Measurements from ENCODE around the gene ATG16L1. TPM values are rescaled to one million over a fixed set of nuclear protein-coding genes. Genes with fewer than 3 reads are reported as not detected.

The ATG16L1 gene
- polyA plus RNA-seq, 1 donor from 2014 or later = 67.6 TPM

- no peaks in the 10 kb centered on the region for H3K36me3 ChIP-seq (ENCODE audit: insufficient read depth, low read length)
- H3K9ac ChIP-seq (ENCODE audit: low read length) = no peak overlapping the region
- H4K20me1 ChIP-seq (ENCODE audit: insufficient read depth) = no peaks in the 10 kb centered on the region
Measured at GRCh38 chr2:233263045-233263570, 11.6 kb downstream of the ATG16L1 start.

DNA sequence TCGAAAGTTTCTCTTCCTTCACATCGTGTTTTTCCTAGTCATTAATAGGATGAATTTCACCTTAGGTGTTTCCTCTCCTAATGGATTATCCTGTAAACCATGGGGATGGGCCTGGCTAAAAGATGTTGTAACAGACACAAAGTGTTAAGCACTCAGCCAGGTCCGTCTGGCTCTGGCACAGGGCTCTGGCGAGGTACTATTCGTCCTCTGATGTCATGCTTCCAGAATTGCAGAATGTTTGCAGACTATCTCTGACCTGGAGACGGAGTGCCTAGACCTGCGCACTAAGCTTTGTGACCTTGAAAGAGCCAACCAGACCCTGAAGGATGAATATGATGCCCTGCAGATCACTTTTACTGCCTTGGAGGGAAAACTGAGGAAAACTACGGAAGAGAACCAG is 13.2 kb downstream of the ATG16L1 start:
- Histone ChIP-seq H3K9me3 (ENCODE audit: low read length) (no peaks in the 10 kb centered on the region), H3K9ac (ENCODE audit: low read length) (no peak overlapping the region), H3K79me2 (replicated peaks; ENCODE audit: insufficient read depth, low read length) (no peaks in the 10 kb centered on the region), H3K27me3 (ENCODE audit: insufficient read depth, low read depth, low read length) (no peaks in the 10 kb centered on the region), H3K27ac (ENCODE audit: low read length) (no peak overlapping the region), H4K20me1 (ENCODE audit: insufficient read depth) (no peaks in the 10 kb centered on the region), H3K4me3 (ENCODE audit: low read length) (no peak overlapping the region), H3K36me3 (ENCODE audit: insufficient read depth, low read length) (no peaks in the 10 kb centered on the region), H3F3A (ENCODE audit: insufficient read depth, low read length, poor library complexity, severe bottlenecking) (no peaks in the 10 kb centered on the region), H2AFZ (ENCODE audit: low read depth, low read length) (no peak overlapping the region), H3K9me2 (ENCODE audit: insufficient read depth, low read length) (no peaks in the 10 kb centered on the region), H3K4me2 (ENCODE audit: low read length) (no peak overlapping the region)
- TF ChIP-seq RAD21 (conservative IDR thresholded peaks at IDR 0.05) = no peak
- TF ChIP-seq POLR2AphosphoS5 (IDR thresholded peaks at IDR 0.05) = no peak
- TF ChIP-seq TAF1 (IDR thresholded peaks at IDR 0.05; ENCODE audit: low read depth) = no peak
- no peak for TF ChIP-seq MXI1 (conservative IDR thresholded peaks at IDR 0.05; ENCODE audit: poor library complexity, severe bottlenecking)
- no peak for TF ChIP-seq EZH2 (IDR thresholded peaks at IDR 0.05; ENCODE audit: borderline replicate concordance, insufficient read depth, low read length, poor library complexity, severe bottlenecking)
- TF ChIP-seq SMC3 (conservative IDR thresholded peaks at IDR 0.05; ENCODE audit: poor library complexity) = no peak
- TF ChIP-seq, protein P1, sequence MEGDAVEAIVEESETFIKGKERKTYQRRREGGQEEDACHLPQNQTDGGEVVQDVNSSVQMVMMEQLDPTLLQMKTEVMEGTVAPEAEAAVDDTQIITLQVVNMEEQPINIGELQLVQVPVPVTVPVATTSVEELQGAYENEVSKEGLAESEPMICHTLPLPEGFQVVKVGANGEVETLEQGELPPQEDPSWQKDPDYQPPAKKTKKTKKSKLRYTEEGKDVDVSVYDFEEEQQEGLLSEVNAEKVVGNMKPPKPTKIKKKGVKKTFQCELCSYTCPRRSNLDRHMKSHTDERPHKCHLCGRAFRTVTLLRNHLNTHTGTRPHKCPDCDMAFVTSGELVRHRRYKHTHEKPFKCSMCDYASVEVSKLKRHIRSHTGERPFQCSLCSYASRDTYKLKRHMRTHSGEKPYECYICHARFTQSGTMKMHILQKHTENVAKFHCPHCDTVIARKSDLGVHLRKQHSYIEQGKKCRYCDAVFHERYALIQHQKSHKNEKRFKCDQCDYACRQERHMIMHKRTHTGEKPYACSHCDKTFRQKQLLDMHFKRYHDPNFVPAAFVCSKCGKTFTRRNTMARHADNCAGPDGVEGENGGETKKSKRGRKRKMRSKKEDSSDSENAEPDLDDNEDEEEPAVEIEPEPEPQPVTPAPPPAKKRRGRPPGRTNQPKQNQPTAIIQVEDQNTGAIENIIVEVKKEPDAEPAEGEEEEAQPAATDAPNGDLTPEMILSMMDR (IDR thresholded peaks at IDR 0.05; ENCODE audit: poor library complexity, severe bottlenecking) = no peak
- TF ChIP-seq, protein P2, sequence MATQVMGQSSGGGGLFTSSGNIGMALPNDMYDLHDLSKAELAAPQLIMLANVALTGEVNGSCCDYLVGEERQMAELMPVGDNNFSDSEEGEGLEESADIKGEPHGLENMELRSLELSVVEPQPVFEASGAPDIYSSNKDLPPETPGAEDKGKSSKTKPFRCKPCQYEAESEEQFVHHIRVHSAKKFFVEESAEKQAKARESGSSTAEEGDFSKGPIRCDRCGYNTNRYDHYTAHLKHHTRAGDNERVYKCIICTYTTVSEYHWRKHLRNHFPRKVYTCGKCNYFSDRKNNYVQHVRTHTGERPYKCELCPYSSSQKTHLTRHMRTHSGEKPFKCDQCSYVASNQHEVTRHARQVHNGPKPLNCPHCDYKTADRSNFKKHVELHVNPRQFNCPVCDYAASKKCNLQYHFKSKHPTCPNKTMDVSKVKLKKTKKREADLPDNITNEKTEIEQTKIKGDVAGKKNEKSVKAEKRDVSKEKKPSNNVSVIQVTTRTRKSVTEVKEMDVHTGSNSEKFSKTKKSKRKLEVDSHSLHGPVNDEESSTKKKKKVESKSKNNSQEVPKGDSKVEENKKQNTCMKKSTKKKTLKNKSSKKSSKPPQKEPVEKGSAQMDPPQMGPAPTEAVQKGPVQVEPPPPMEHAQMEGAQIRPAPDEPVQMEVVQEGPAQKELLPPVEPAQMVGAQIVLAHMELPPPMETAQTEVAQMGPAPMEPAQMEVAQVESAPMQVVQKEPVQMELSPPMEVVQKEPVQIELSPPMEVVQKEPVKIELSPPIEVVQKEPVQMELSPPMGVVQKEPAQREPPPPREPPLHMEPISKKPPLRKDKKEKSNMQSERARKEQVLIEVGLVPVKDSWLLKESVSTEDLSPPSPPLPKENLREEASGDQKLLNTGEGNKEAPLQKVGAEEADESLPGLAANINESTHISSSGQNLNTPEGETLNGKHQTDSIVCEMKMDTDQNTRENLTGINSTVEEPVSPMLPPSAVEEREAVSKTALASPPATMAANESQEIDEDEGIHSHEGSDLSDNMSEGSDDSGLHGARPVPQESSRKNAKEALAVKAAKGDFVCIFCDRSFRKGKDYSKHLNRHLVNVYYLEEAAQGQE (IDR thresholded peaks at IDR 0.05; ENCODE audit: borderline replicate concordance) = no peak
- no peak for TF ChIP-seq EP300 (conservative IDR thresholded peaks at IDR 0.05; ENCODE audit: poor library complexity, severe bottlenecking)

More at GRCh38 chr2:233263045-233263570, 11.6 kb downstream of the ATG16L1 start:
- H3K4me3 ChIP-seq (ENCODE audit: low read length) = no peak overlapping the region
- H3K4me2 ChIP-seq (ENCODE audit: low read length) = no peak overlapping the region
- no peaks in the 10 kb centered on the region for H3F3A ChIP-seq (ENCODE audit: insufficient read depth, low read length, poor library complexity, severe bottlenecking)
- no peaks in the 10 kb centered on the region for H3K9me2 ChIP-seq (ENCODE audit: insufficient read depth, low read length)
- H2AFZ ChIP-seq (ENCODE audit: low read depth, low read length) = no peak overlapping the region
- no peak overlapping the region for H3K27ac ChIP-seq (ENCODE audit: low read length)
- no peaks in the 10 kb centered on the region for H3K27me3 ChIP-seq (ENCODE audit: insufficient read depth, low read depth, low read length)
- H3K79me2 ChIP-seq (replicated peaks; ENCODE audit: insufficient read depth, low read length) = no peaks in the 10 kb centered on the region
- TF ChIP-seq SMC3 (conservative IDR thresholded peaks at IDR 0.05; ENCODE audit: poor library complexity) = no peak
- no peaks in the 10 kb centered on the region for H3K9me3 ChIP-seq (ENCODE audit: low read length)
